Endodermal cell (in vitro differentiated cells): Measurements from ENCODE around the gene CLK3. TPM values are rescaled to one million over a fixed set of nuclear protein-coding genes. Genes with fewer than 3 reads are reported as not detected.

Experiments
- DNase-seq: peaks from one replicate; pipeline ENCODE4 v3.0.0-alpha.2; 2017
- H3K27ac ChIP-seq: 2 replicates; pipeline ENCODE4 v1.5.1; 2013; ENCODE audit warnings: mild to moderate bottlenecking, low read depth, low read length, moderate library complexity
- H3K27me3 ChIP-seq: 2 replicates; pipeline ENCODE4 v1.6.1; 2013; ENCODE audit warnings: mild to moderate bottlenecking, low read length, moderate library complexity; ENCODE audit not compliant: insufficient read depth, control insufficient read depth, poor library complexity, severe bottlenecking
- H3K36me3 ChIP-seq: 2 replicates; pipeline ENCODE4 v1.7.0; 2013; ENCODE audit warnings: mild to moderate bottlenecking, low read length, moderate library complexity; ENCODE audit not compliant: control insufficient read depth, insufficient read depth
- H3K4me1 ChIP-seq: one replicate; pipeline ENCODE4 v1.7.0; 2013; ENCODE audit warnings: low read length; ENCODE audit not compliant: control insufficient read depth, insufficient read depth
- H3K4me3 ChIP-seq: 2 replicates; pipeline ENCODE4 v1.5.1; 2013; ENCODE audit warnings: mild to moderate bottlenecking, low read length, moderate library complexity
- H3K9ac ChIP-seq: 2 replicates; pipeline ENCODE4 v1.6.1; 2013; ENCODE audit warnings: mild to moderate bottlenecking, low read length, moderate library complexity; ENCODE audit not compliant: poor library complexity, severe bottlenecking; ENCODE audit errors: extremely low read depth
- H3K9me3 ChIP-seq: 2 replicates; pipeline ENCODE4 v1.6.1; 2013; ENCODE audit warnings: mild to moderate bottlenecking, low read length, moderate library complexity; ENCODE audit not compliant: control insufficient read depth
- H3K27ac Mint-ChIP-seq: 2 replicates; pipeline ENCODE4 v1.8.0; 2020; ENCODE audit warnings: mixed read lengths
- H3K27me3 Mint-ChIP-seq: 2 replicates; pipeline ENCODE4 v1.8.0; 2021; ENCODE audit warnings: mild to moderate bottlenecking, mixed read lengths; ENCODE audit not compliant: insufficient read depth
- H3K36me3 Mint-ChIP-seq: 2 replicates; pipeline ENCODE4 v1.8.0; 2020; ENCODE audit warnings: low read depth, mixed read lengths
- H3K4me1 Mint-ChIP-seq: 2 replicates; pipeline ENCODE4 v1.8.0; 2020; ENCODE audit warnings: mixed read lengths
- H3K4me3 Mint-ChIP-seq: 2 replicates; pipeline ENCODE4 v1.8.0; 2020; ENCODE audit warnings: mild to moderate bottlenecking, moderate library complexity, mixed read lengths
- H3K9me3 Mint-ChIP-seq: 2 replicates; pipeline ENCODE4 v1.8.0; 2020; ENCODE audit warnings: mild to moderate bottlenecking, mixed read lengths
- WGBS, 2 experiments: methylation state at CpG; one replicate each; pipeline versions ENCODE4 v1.1.5 to v1.1.7; 2013; ENCODE audit warnings: missing lambda C conversion rate in 2 of 2, mixed read lengths in 1 of 2; ENCODE audit not compliant: insufficient coverage in 1 of 2, insufficient read length in 1 of 2; 5-methylcytosine and 5-hydroxymethylcytosine counted together
- total RNA-seq, 2 donors: library from RNA; stranded (reverse); fragmentation: NEBNext Ultra II Directional in 1 of 2; extraction: Animal tissue kit (Norgen Biotek cat#: 25700) in 1 of 2; gene quantifications; 2 replicates in 1 of 2; 3 replicates in 1 of 2; pipeline ENCODE4 v1.2.1, GENCODE V29; 2021
- TF ChIP-seq, protein P1 (sequence below): fragments of 200-600 bp; sonication (generic); conservative IDR thresholded peaks from 2 replicates; pipeline ENCODE4 v1.5.0; 2021; ENCODE audit warnings: antibody characterized with exemption, mild to moderate bottlenecking

The CLK3 gene
- total RNA-seq, 2 donors from 2014 or later, result 53.4 to 67.3 TPM

DNA sequence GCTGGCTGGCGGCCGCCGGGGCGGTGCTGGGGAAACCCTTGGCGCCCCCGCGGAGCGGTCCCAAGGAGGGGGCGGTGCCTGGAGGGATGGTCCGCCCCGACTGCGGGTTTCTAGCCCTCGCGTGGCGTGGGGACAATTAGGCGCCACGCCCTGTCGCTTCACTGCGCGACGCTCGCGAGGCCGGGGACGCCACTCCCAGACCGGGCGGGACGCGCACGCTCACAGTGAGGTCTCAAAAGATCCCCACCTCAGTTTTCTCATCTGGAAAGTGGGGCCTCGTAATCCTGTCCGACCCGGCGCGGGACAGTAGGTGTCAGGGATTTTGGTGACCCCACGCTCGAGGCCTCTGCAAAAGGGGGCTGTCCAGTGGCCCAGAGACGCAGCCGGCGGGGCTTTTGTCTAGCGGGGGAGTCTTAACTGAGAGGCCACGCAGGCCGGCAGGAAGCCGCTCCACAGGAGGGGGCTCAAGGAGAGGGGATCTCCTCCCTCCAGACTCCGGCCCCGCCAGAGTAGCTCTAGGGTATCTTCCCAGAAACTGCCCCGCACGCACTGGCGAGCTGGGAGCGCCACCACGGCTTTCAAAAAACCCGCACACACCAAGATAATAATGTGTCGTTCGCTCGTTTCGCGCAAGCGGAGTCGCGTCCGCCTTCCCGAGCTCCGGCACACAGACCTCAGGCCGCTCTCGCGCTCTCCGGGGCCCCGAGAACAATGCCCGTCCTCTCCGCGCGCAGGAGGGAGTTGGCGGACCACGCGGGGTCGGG, 710 bp upstream of the CLK3 start:
- WGBS, 2 experiments, result 0% methylated on average over 14 to 76 of the region's 76 CpGs
- peaks cover 9% of the 10 kb centered on the region for H3K36me3 Mint-ChIP-seq
- Histone ChIP-seq H3K36me3 (peaks cover 11% of the 10 kb centered on the region), H3K9me3 (no peaks in the 10 kb centered on the region), H3K4me1 (peaks cover 24% of the 10 kb centered on the region), H3K9ac (peak overlapping the region; percentile 97), H3K4me3 (peak overlapping the region; percentile 85), H3K27ac (peak overlapping the region; percentile 96), H3K27me3 (no peaks in the 10 kb centered on the region)
- peak overlapping the region; percentile 84 for H3K4me3 Mint-ChIP-seq
- H3K27me3 Mint-ChIP-seq, result peaks cover 14% of the 10 kb centered on the region
- peak overlapping the region; percentile 98 for H3K27ac Mint-ChIP-seq
- peaks cover 21% of the 10 kb centered on the region for H3K4me1 Mint-ChIP-seq
- no peak for DNase-seq
- TF ChIP-seq, protein P1, sequence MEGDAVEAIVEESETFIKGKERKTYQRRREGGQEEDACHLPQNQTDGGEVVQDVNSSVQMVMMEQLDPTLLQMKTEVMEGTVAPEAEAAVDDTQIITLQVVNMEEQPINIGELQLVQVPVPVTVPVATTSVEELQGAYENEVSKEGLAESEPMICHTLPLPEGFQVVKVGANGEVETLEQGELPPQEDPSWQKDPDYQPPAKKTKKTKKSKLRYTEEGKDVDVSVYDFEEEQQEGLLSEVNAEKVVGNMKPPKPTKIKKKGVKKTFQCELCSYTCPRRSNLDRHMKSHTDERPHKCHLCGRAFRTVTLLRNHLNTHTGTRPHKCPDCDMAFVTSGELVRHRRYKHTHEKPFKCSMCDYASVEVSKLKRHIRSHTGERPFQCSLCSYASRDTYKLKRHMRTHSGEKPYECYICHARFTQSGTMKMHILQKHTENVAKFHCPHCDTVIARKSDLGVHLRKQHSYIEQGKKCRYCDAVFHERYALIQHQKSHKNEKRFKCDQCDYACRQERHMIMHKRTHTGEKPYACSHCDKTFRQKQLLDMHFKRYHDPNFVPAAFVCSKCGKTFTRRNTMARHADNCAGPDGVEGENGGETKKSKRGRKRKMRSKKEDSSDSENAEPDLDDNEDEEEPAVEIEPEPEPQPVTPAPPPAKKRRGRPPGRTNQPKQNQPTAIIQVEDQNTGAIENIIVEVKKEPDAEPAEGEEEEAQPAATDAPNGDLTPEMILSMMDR, result no peak
- no peaks in the 10 kb centered on the region for H3K9me3 Mint-ChIP-seq

GRCh38 chr15:74616366-74616939, 817 bp downstream of the CLK3 start:
- H3K36me3 Mint-ChIP-seq, result peaks cover 23% of the 10 kb centered on the region
- Histone ChIP-seq H3K4me3 (peak overlapping the region; percentile 85), H3K4me1 (peaks cover 15% of the 10 kb centered on the region), H3K36me3 (peaks cover 23% of the 10 kb centered on the region), H3K27me3 (no peaks in the 10 kb centered on the region), H3K9ac (peak overlapping the region; percentile 97), H3K27ac (peak overlapping the region; percentile 92), H3K9me3 (no peaks in the 10 kb centered on the region)
- H3K4me1 Mint-ChIP-seq, result peaks cover 23% of the 10 kb centered on the region
- H3K4me3 Mint-ChIP-seq, result peak overlapping the region; percentile 84
- TF ChIP-seq, protein P1, result no peak
- no peaks in the 10 kb centered on the region for H3K9me3 Mint-ChIP-seq
- H3K27ac Mint-ChIP-seq, result peak overlapping the region; percentile 85
- WGBS, 2 experiments, result 20 to 24% methylated on average over 16 to 18 of the region's 18 CpGs
- no peak for DNase-seq
- peaks cover 12% of the 10 kb centered on the region for H3K27me3 Mint-ChIP-seq

- H3K9me3 ChIP-seq, result no peaks in the 10 kb centered on the region
- H3K27ac Mint-ChIP-seq, result no peak overlapping the region
- H3K27ac ChIP-seq, result no peak overlapping the region
Observed at GRCh38 chr15:74616996-74617395, 1.4 kb downstream of the CLK3 start.

More at GRCh38 chr15:74616996-74617395, 1.4 kb downstream of the CLK3 start:
- Mint-ChIP-seq H3K36me3 (peaks cover 26% of the 10 kb centered on the region), H3K4me1 (peaks cover 23% of the 10 kb centered on the region), H3K27me3 (peaks cover 12% of the 10 kb centered on the region), H3K9me3 (no peaks in the 10 kb centered on the region), H3K4me3 (peak overlapping the region; percentile 84)
- H3K4me3 ChIP-seq, result peak overlapping the region; percentile 85
- H3K9ac ChIP-seq, result peak overlapping the region; percentile 97
- no peak for DNase-seq
- H3K27me3 ChIP-seq, result no peaks in the 10 kb centered on the region
- peaks cover 29% of the 10 kb centered on the region for H3K36me3 ChIP-seq
- peaks cover 15% of the 10 kb centered on the region for H3K4me1 ChIP-seq
- TF ChIP-seq, protein P1, result no peak
